Progenitor cell of endocrine pancreas (in vitro differentiated cells): ENCODE results near the gene NCOA1. TPM values are rescaled to one million over a fixed set of nuclear protein-coding genes. Genes with fewer than 3 reads are reported as not detected.

Experiments used
- DNase-seq: peaks from one replicate; pipeline ENCODE4 v3.0.0; 2021; ENCODE audit warnings: low spot score; ENCODE audit not compliant: unreplicated experiment
- H3K27ac Mint-ChIP-seq: 2 replicates; pipeline ENCODE4 v1.8.0; 2021; ENCODE audit warnings: mild to moderate bottlenecking, moderate library complexity, mixed read lengths
- H3K27me3 Mint-ChIP-seq: 2 replicates; pipeline ENCODE4 v1.8.0; 2021; ENCODE audit warnings: mixed read lengths
- H3K36me3 Mint-ChIP-seq: 2 replicates; pipeline ENCODE4 v1.8.0; 2022; ENCODE audit warnings: mixed read lengths; ENCODE audit not compliant: insufficient read depth
- H3K4me1 Mint-ChIP-seq: 2 replicates; pipeline ENCODE4 v1.8.0; 2021; ENCODE audit warnings: low read depth, mixed read lengths
- H3K4me3 Mint-ChIP-seq: 2 replicates; pipeline ENCODE4 v1.8.0; 2021; ENCODE audit warnings: low read depth, mild to moderate bottlenecking, moderate library complexity, mixed read lengths
- H3K9me3 Mint-ChIP-seq: 2 replicates; pipeline ENCODE4 v1.8.0; 2021; ENCODE audit warnings: low read depth, mixed read lengths
- CTCF ChIP-seq: fragments of 200-600 bp; sonication (generic); IDR thresholded peaks from one replicate; pipeline ENCODE4 v1.5.0; 2021; ENCODE audit warnings: antibody characterized with exemption, mild to moderate bottlenecking; ENCODE audit not compliant: unreplicated experiment
- total RNA-seq: library from RNA; stranded (reverse); gene quantifications from 2 replicates; pipeline ENCODE4 v1.2.1, GENCODE V29; 2021

Gene NCOA1
- total RNA-seq, 1 donor from 2014 or later = 32.3 TPM

GRCh38 chr2:24620936-24621335 is 129.9 kb downstream of the NCOA1 start:
- H3K4me1 Mint-ChIP-seq = peaks cover 1% of the 10 kb centered on the region
- TF ChIP-seq CTCF = no peak
- DNase-seq = no peak
- no peaks in the 10 kb centered on the region for H3K36me3 Mint-ChIP-seq
- no peaks in the 10 kb centered on the region for H3K27me3 Mint-ChIP-seq
- H3K9me3 Mint-ChIP-seq = no peaks in the 10 kb centered on the region
- no peak overlapping the region for H3K4me3 Mint-ChIP-seq
- no peak overlapping the region for H3K27ac Mint-ChIP-seq

GRCh38 chr2:24621779-24622538 is 130.9 kb downstream of the NCOA1 start:
- no peak overlapping the region for H3K4me3 Mint-ChIP-seq
- TF ChIP-seq CTCF = no peak
- no peaks in the 10 kb centered on the region for H3K27me3 Mint-ChIP-seq
- H3K27ac Mint-ChIP-seq = no peak overlapping the region
- no peaks in the 10 kb centered on the region for H3K9me3 Mint-ChIP-seq
- no peak for DNase-seq
- peaks cover 4% of the 10 kb centered on the region for H3K4me1 Mint-ChIP-seq
- H3K36me3 Mint-ChIP-seq = no peaks in the 10 kb centered on the region

- no peak for DNase-seq
- H3K4me1 Mint-ChIP-seq = peaks cover 5% of the 10 kb centered on the region
- no peaks in the 10 kb centered on the region for H3K9me3 Mint-ChIP-seq
- no peaks in the 10 kb centered on the region for H3K36me3 Mint-ChIP-seq
- no peaks in the 10 kb centered on the region for H3K27me3 Mint-ChIP-seq
- no peak overlapping the region for H3K4me3 Mint-ChIP-seq
- no peak overlapping the region for H3K27ac Mint-ChIP-seq
- TF ChIP-seq CTCF = no peak
Observed at GRCh38 chr2:24623535-24623934, 132.5 kb downstream of the NCOA1 start.

- TF ChIP-seq CTCF = no peak
- Mint-ChIP-seq H3K4me3 (no peak overlapping the region), H3K9me3 (no peaks in the 10 kb centered on the region), H3K36me3 (no peaks in the 10 kb centered on the region), H3K4me1 (peaks cover 9% of the 10 kb centered on the region), H3K27ac (no peak overlapping the region), H3K27me3 (no peaks in the 10 kb centered on the region)
- DNase-seq = no peak
Observed at GRCh38 chr2:24625728-24626127, 134.7 kb downstream of the NCOA1 start.

GRCh38 chr2:24626131-24626530 is 135.1 kb downstream of the NCOA1 start:
- Mint-ChIP-seq H3K27me3 (no peaks in the 10 kb centered on the region), H3K4me1 (peaks cover 9% of the 10 kb centered on the region), H3K4me3 (no peak overlapping the region), H3K9me3 (no peaks in the 10 kb centered on the region), H3K36me3 (no peaks in the 10 kb centered on the region), H3K27ac (no peak overlapping the region)
- no peak for DNase-seq
- TF ChIP-seq CTCF = no peak
